T-helper 1 cell (primary cell): ENCODE results near the gene TP53I11.

Source experiments
- DNase-seq, 5 donors: peaks; one replicate each; pipeline ENCODE4 v3.0.0-alpha.2; 2012 to 2020

Gene TP53I11

GRCh38 chr11:44955015-44955738 is 4.5 kb upstream of the TP53I11 start:
- no peak for DNase-seq

GRCh38 chr11:44954051-44954906 is 3.6 kb upstream of the TP53I11 start:
- no peak for DNase-seq

- no peak for DNase-seq
Measured at GRCh38 chr11:44952500-44953260, 2.0 kb upstream of the TP53I11 start.

- no peak for DNase-seq
Measured at GRCh38 chr11:44952082-44952481, 1.4 kb upstream of the TP53I11 start.

GRCh38 chr11:44950031-44950624 is 555 bp downstream of the TP53I11 start:
- no peak for DNase-seq

- no peak for DNase-seq
Measured at GRCh38 chr11:44949160-44950030, 1.3 kb downstream of the TP53I11 start.

- DNase-seq = no peak
Measured at GRCh38 chr11:44948155-44948554, 2.5 kb downstream of the TP53I11 start.

GRCh38 chr11:44947114-44947513 is 3.6 kb downstream of the TP53I11 start:
- no peak for DNase-seq

- no peak for DNase-seq
Measured at GRCh38 chr11:44946263-44946662, 4.4 kb downstream of the TP53I11 start.

- no peak for DNase-seq
Measured at GRCh38 chr11:44945666-44946065, 5.0 kb downstream of the TP53I11 start.

- no peak for DNase-seq
Measured at GRCh38 chr11:44944853-44945235, 5.8 kb downstream of the TP53I11 start.

GRCh38 chr11:44944181-44944852 is 6.4 kb downstream of the TP53I11 start:
- DNase-seq = no peak

- DNase-seq = no peak
Measured at GRCh38 chr11:44943696-44944095, 7.0 kb downstream of the TP53I11 start.

GRCh38 chr11:44943118-44943517 is 7.6 kb downstream of the TP53I11 start:
- no peak for DNase-seq

GRCh38 chr11:44942029-44942955 is 8.4 kb downstream of the TP53I11 start:
- no peak for DNase-seq

GRCh38 chr11:44941259-44942021 is 9.2 kb downstream of the TP53I11 start:
- no peak for DNase-seq

GRCh38 chr11:44940835-44941234 is 9.8 kb downstream of the TP53I11 start:
- no peak for DNase-seq

- DNase-seq = no peak
Measured at GRCh38 chr11:44940404-44940803, 10.3 kb downstream of the TP53I11 start.

- no peak for DNase-seq
Measured at GRCh38 chr11:44939673-44940395, 10.8 kb downstream of the TP53I11 start.
